GM12865 (cell line): ENCODE measurements around the gene LHFPL3.

Source experiments
- DNase-seq: peaks from one replicate; pipeline ENCODE4 v3.0.0; 2010; ENCODE audit warnings: low read depth
- H3K4me3 ChIP-seq: 2 replicates; pipeline ENCODE4 v1.5.1; 2011; ENCODE audit warnings: mild to moderate bottlenecking, low read depth, low read length, control low read depth
- CTCF ChIP-seq: IDR thresholded peaks from 2 replicates; pipeline ENCODE4 v1.5.1; 2011; ENCODE audit warnings: low read length, control low read depth, low read depth, inconsistent platforms; ENCODE audit not compliant: insufficient read depth; ENCODE audit errors: missing control alignments

The LHFPL3 gene

GRCh38 chr7:104838537-104839299, 510.3 kb downstream of the LHFPL3 start:
- TF ChIP-seq CTCF: no peak
- DNase-seq: no peak
- no peak overlapping the region for H3K4me3 ChIP-seq

GRCh38 chr7:104839842-104840241, 511.4 kb downstream of the LHFPL3 start:
- no peak for DNase-seq
- H3K4me3 ChIP-seq: no peak overlapping the region
- TF ChIP-seq CTCF: no peak

GRCh38 chr7:104841798-104842197, 513.4 kb downstream of the LHFPL3 start:
- H3K4me3 ChIP-seq: no peak overlapping the region
- TF ChIP-seq CTCF: no peak
- no peak for DNase-seq

- no peak for DNase-seq
- no peak for TF ChIP-seq CTCF
- H3K4me3 ChIP-seq: no peak overlapping the region
These were observed 514.8 kb downstream of the LHFPL3 start for GRCh38 chr7:104843198-104843597.

GRCh38 chr7:104845557-104845956, 517.2 kb downstream of the LHFPL3 start:
- no peak for TF ChIP-seq CTCF
- H3K4me3 ChIP-seq: no peak overlapping the region
- DNase-seq: no peak

GRCh38 chr7:104846731-104847130, 518.3 kb downstream of the LHFPL3 start:
- no peak overlapping the region for H3K4me3 ChIP-seq
- no peak for TF ChIP-seq CTCF
- no peak for DNase-seq
